HepG2 (cell line): ENCODE measurements around the gene APLF. TPM values are rescaled to one million over a fixed set of nuclear protein-coding genes. Genes with fewer than 3 reads are reported as not detected.

Experiments used
- ATAC-seq: fragments of 200-7000 bp; cut with Tn5 transposase; 3 replicates; pipeline ENCODE4 v1.9.1; 2020; ENCODE audit warnings: mild to moderate bottlenecking, moderate library complexity
- BruUV-seq: library from RNA; stranded (reverse); fragments of 400-500 nt; replicated peaks from 2 replicates; lab custom pipeline; 2021; lab: Mats Ljungman, UMichigan
- CTCF ChIA-PET: fragments of 300-600 bp; formaldehyde crosslinking; extraction: SDS; loops from one replicate; lab custom pipeline; 2021; ENCODE audit warnings: low total read pairs, inconsistent platforms, low intra/inter-chr PET ratio; lab: Yijun Ruan, JAX
- POLR2A ChIA-PET: fragments of 350-600 bp; sonication (Branson Sonifier 250); formaldehyde crosslinking; loops from one replicate; lab custom pipeline; 2020; ENCODE audit warnings: antibody characterized with exemption, inconsistent platforms; lab: Yijun Ruan, JAX
- DNase-seq: peaks from one replicate; pipeline ENCODE4 v3.0.0-alpha.2; 2015; ENCODE audit warnings: low spot score
- FAIRE-seq: peaks from 3 replicates; lab custom pipeline; 2011; peaks lifted over from hg19 to GRCh38; lab: Jason Lieb, UNC
- H2AFZ ChIP-seq: one replicate; pipeline ENCODE4 v1.6.1; 2011; ENCODE audit warnings: low read length, inconsistent platforms
- H3K27ac ChIP-seq: fragments of 300-600 bp; 3 replicates; pipeline ENCODE4 v1.8.0; 2011; ENCODE audit warnings: mixed run types, mild to moderate bottlenecking, mixed read lengths, low read length, inconsistent platforms; ENCODE audit not compliant: insufficient read depth; ENCODE audit errors: extremely low read length
- H3K27me3 ChIP-seq, 2 experiments: fragments of 200-600 bp in 1 of 2; 2 replicates in 1 of 2; 3 replicates in 1 of 2; pipeline versions ENCODE4 v1.6.0 to v1.8.0; 2011; ENCODE audit warnings: low read length in 2 of 2, mild to moderate bottlenecking in 2 of 2, moderate library complexity in 2 of 2, inconsistent platforms in 1 of 2; ENCODE audit not compliant: insufficient read depth in 2 of 2, control insufficient read depth in 1 of 2
- H3K36me3 ChIP-seq, 2 experiments: fragments of 200-600 bp in 1 of 2; replicated peaks in 1 of 2; 2 replicates in 1 of 2; 3 replicates in 1 of 2; pipeline versions ENCODE4 v1.5.1 to v1.8.0; 2011; ENCODE audit warnings: low read length in 2 of 2, inconsistent platforms in 1 of 2; ENCODE audit not compliant: insufficient read depth in 2 of 2, control insufficient read depth in 1 of 2
- H3K4me1 ChIP-seq: 2 replicates; pipeline ENCODE4 v1.5.1; 2012; ENCODE audit warnings: low read length, inconsistent platforms; ENCODE audit not compliant: insufficient read depth
- H3K4me2 ChIP-seq: 2 replicates; pipeline ENCODE4 v1.6.0; 2011; ENCODE audit warnings: low read depth, low read length, inconsistent platforms
- H3K4me3 ChIP-seq, 3 experiments: fragments of 200-600 bp in 1 of 3; sonication (generic), shearing (Covaris generic) in 1 of 3; replicated peaks in 1 of 3; 2 replicates each; pipeline ENCODE4 v1.5.1; 2011 to 2016; ENCODE audit warnings: low read length in 3 of 3, inconsistent platforms in 2 of 3, low read depth in 2 of 3, mild to moderate bottlenecking in 2 of 3, control low read depth in 1 of 3, mixed read lengths in 1 of 3; ENCODE audit not compliant: insufficient read depth in 1 of 3
- H3K79me2 ChIP-seq: one replicate; pipeline ENCODE4 v1.6.1; 2011; ENCODE audit warnings: low read length, inconsistent platforms; ENCODE audit not compliant: insufficient read depth
- H3K9ac ChIP-seq: 2 replicates; pipeline ENCODE4 v1.6.0; 2011; ENCODE audit warnings: mild to moderate bottlenecking, low read depth, low read length, inconsistent platforms; ENCODE audit not compliant: insufficient read depth
- H3K9me3 ChIP-seq: 2 replicates; pipeline ENCODE4 v1.5.1; 2012; ENCODE audit warnings: mild to moderate bottlenecking, low read length
- H4K20me1 ChIP-seq: 2 replicates; pipeline ENCODE4 v1.6.0; 2011; ENCODE audit warnings: inconsistent platforms, mild to moderate bottlenecking, low read length, moderate library complexity; ENCODE audit not compliant: insufficient read depth
- MAFK ChIP-seq, 2 experiments: IDR thresholded peaks in 1 of 2; conservative IDR thresholded peaks in 1 of 2; 2 replicates each; pipeline ENCODE4 v1.6.1; 2011; ENCODE audit warnings: improper control_type of control experiment in 2 of 2, low read length in 2 of 2
- MYNN ChIP-seq: sonication (generic); formaldehyde crosslinking; IDR thresholded peaks from 2 replicates; pipeline ENCODE4 v1.4.0; 2020; ENCODE audit warnings: mild to moderate bottlenecking, low read depth, missing genetic modification reagents
- RAD21 ChIP-seq: fragments of 450-650 bp; formaldehyde crosslinking; IDR thresholded peaks from 2 replicates; pipeline ENCODE4 v1.5.0; 2020; ENCODE audit warnings: mild to moderate bottlenecking
- ZNF205 ChIP-seq: IDR thresholded peaks from 2 replicates; pipeline ENCODE4 v1.6.1; 2018; ENCODE audit warnings: missing biosample characterization, missing genetic modification reagents
- ZNF256 ChIP-seq: sonication (generic); formaldehyde crosslinking; conservative IDR thresholded peaks from 2 replicates; pipeline ENCODE4 v1.4.0; 2020; ENCODE audit warnings: missing genetic modification reagents
- ZNF264 ChIP-seq: sonication (generic); formaldehyde crosslinking; IDR thresholded peaks from 2 replicates; pipeline ENCODE4 v1.4.0; 2020; ENCODE audit warnings: missing genetic modification reagents
- WGBS: methylation state at CpG from one replicate; pipeline ENCODE4 v1.1.6; 2017; ENCODE audit warnings: low lambda C conversion rate; 5-methylcytosine and 5-hydroxymethylcytosine counted together
- in situ Hi-C: cut with HindIII; loops from 2 replicates; pipeline ENCODE4 v1.10.0; 2017; ENCODE audit warnings: low pct_unique_long_range_greater_than_20kb; ENCODE audit not compliant: extremely low pct_ligation_motif_present
- intact Hi-C: fragments of 100-400 bp; cut with micrococcal nuclease; formaldehyde crosslinking; loops from one replicate; pipeline ENCODE4 v1.10.0; 2022; ENCODE audit not compliant: unreplicated experiment
- polyA plus RNA-seq, 8 experiments: library from polyadenylated mRNA; depleted of rRNA in 3 of 8; stranded (reverse) in 7 of 8; unstranded in 1 of 8; fragments of >200 nt; fragmentation: Illumina TruSeq in 4 of 8; extraction: Trizol in 4 of 8; gene quantifications; 2 replicates each; pipeline versions ENCODE4 v1.2.1 to v1.2.3, GENCODE V29; 2011 to 2016; ENCODE audit warnings: low read depth in 4 of 8, missing spikeins in 1 of 8, mixed read lengths in 1 of 8; ENCODE audit not compliant: insufficient read depth in 1 of 8
- total RNA-seq, 5 experiments: library from RNA; depleted of rRNA; stranded (reverse); fragments of >200 nt; fragmentation: Illumina TruSeq; extraction: Trizol; gene quantifications; 2 replicates each; pipeline ENCODE4 v1.2.3, GENCODE V29; 2016; ENCODE audit warnings: low read depth in 1 of 5
- TF ChIP-seq, protein P1 (sequence below): sonication (generic); formaldehyde crosslinking; IDR thresholded peaks from 2 replicates; pipeline ENCODE4 v1.8.1; 2022; ENCODE audit warnings: mild to moderate bottlenecking, missing genetic modification reagents
- TF ChIP-seq, protein P2 (sequence below): sonication (generic); formaldehyde crosslinking; IDR thresholded peaks from 2 replicates; pipeline ENCODE4 v1.5.0; 2020; ENCODE audit warnings: mild to moderate bottlenecking, missing genetic modification reagents

APLF gene
- total and polyA plus RNA-seq, 2 of the 13 experiments (the other 11 are each of a cell fraction or from before 2014, with no cell fraction given) = 0.45 to 2.2 TPM

DNA sequence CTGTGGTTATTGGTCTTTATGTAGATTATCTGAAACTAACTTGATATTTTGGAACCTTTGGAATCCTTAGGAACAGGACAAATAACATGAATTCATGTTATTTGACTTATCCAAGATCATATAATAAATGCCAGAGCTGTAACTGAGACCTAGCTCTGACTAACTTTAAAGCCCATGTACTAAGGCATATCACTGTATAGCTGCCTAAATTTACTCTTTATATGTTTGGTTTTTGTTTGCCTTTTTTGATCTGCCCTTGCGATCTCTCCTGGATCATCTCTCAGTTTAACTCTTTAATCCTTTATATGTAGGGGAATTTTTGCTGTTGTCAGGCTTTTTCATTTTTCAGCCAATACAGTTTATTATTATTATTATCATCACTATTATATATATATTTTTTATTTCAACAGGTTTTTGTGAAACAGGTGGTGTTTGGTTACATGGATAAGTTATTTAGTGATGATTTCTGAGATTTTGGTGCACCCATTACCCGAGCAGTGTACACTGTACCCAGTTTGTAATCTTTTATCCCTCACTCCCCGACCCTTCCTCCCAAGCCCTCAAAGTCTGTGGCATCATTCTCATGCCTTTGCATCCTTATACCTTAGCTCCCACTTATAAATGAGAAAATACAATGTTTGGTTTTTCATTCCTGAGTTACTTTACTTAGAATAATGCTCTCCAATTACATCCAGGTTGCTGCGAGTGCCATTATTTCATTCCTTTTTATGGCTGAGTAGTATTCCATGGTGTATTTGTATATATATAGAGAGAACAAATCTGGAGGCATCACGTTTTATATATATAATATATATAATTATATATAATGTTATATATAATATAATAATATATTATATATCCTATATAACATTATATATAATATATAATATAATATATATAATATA lies 48.9 kb downstream of the APLF start:
- FAIRE-seq (no peak), ATAC-seq (no peak)
- Histone ChIP-seq H3K4me1 (no peaks in the 10 kb centered on the region), H3K36me3 (no peaks in the 10 kb centered on the region), H3K9ac (no peak overlapping the region), H2AFZ (no peak overlapping the region), H3K79me2 (no peaks in the 10 kb centered on the region), H3K9me3 (no peaks in the 10 kb centered on the region), H4K20me1 (no peaks in the 10 kb centered on the region), H3K4me3 (no peak overlapping the region)
- CTCF ChIA-PET = no interaction called here
- intact Hi-C loops = no loop called here
- BruUV-seq = no TSS peak
- peak in 1 of 2 experiments; percentile 48; a peak in 1 of 4 replicates for TF ChIP-seq MAFK (conservative IDR thresholded peaks at IDR 0.05 in 1 of 2, IDR thresholded peaks at IDR 0.05 in 1 of 2; ENCODE audit: low read length in 2 of 2)
- TF ChIP-seq, protein P1, sequence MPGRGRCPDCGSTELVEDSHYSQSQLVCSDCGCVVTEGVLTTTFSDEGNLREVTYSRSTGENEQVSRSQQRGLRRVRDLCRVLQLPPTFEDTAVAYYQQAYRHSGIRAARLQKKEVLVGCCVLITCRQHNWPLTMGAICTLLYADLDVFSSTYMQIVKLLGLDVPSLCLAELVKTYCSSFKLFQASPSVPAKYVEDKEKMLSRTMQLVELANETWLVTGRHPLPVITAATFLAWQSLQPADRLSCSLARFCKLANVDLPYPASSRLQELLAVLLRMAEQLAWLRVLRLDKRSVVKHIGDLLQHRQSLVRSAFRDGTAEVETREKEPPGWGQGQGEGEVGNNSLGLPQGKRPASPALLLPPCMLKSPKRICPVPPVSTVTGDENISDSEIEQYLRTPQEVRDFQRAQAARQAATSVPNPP (CRISPR knock-in tag) = no peak
- TF ChIP-seq, all 625 proteins: peak for 1
- Histone ChIP-seq H3K4me2 (no peak overlapping the region), H3K27me3 (no peaks in the 10 kb centered on the region), H3K27ac (no peak overlapping the region)
- POLR2A ChIA-PET = no interaction called here
- 67% methylated on average over 5 of the region's 5 CpGs for WGBS
- DNase-seq = no peak
- in situ Hi-C loops = no loop called here

DNA sequence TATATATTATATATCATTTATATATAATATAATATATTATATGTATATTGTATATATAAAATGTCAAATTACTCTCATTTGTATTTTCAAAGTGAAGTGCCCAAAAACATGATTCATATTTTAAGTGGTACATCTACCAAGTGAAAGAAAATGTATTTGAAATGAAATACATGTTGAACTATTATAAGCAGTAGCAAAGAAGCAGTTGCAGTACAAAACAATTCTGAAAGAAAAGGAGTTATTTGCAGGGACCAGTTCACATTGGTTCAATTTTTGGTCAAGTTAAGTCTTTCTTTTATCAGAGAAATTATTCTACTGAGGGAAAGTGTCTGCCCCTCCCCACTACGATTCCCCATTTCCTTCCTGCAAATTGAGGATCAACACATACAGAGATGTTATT lies 51.9 kb downstream of the APLF start:
- Histone ChIP-seq H3K9me3 (no peaks in the 10 kb centered on the region), H4K20me1 (no peaks in the 10 kb centered on the region), H3K4me1 (no peaks in the 10 kb centered on the region), H2AFZ (no peak overlapping the region), H3K9ac (no peak overlapping the region), H3K36me3 (no peaks in the 10 kb centered on the region), H3K27ac (no peak overlapping the region), H3K27me3 (no peaks in the 10 kb centered on the region), H3K79me2 (no peaks in the 10 kb centered on the region), H3K4me2 (no peak overlapping the region), H3K4me3 (no peak overlapping the region)
- intact Hi-C loops (no loop called here), in situ Hi-C loops (no loop called here)
- DNase-seq (no peak), ATAC-seq (no peak), FAIRE-seq (no peak)
- BruUV-seq = no TSS peak
- no peak for TF ChIP-seq ZNF264
- no peak for TF ChIP-seq RAD21 (CRISPR knock-in tag)
- TF ChIP-seq, protein P2, sequence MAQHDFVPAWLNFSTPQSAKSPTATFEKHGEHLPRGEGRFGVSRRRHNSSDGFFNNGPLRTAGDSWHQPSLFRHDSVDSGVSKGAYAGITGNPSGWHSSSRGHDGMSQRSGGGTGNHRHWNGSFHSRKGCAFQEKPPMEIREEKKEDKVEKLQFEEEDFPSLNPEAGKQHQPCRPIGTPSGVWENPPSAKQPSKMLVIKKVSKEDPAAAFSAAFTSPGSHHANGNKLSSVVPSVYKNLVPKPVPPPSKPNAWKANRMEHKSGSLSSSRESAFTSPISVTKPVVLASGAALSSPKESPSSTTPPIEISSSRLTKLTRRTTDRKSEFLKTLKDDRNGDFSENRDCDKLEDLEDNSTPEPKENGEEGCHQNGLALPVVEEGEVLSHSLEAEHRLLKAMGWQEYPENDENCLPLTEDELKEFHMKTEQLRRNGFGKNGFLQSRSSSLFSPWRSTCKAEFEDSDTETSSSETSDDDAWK (CRISPR knock-in tag) = no peak
- no peak for TF ChIP-seq ZNF205 (CRISPR knock-in tag)
- TF ChIP-seq MYNN (CRISPR knock-in tag) = no peak
- TF ChIP-seq ZNF256 (CRISPR knock-in tag) = no peak
- ChIA-PET CTCF (no interaction called here), POLR2A (no interaction called here)
- 94% methylated on average over 1 of the region's 1 CpG for WGBS
